ENCODE results near the gene CREB3L2. TPM values are rescaled to one million over a fixed set of nuclear protein-coding genes. Genes with fewer than 3 reads are reported as not detected.

Gene CREB3L2
- total and polyA plus RNA-seq, 12 donors = 11.4 to 169 (median 63.1) TPM

- H3K4me1 ChIP-seq (replicated peaks in 1 of 2) = peaks cover 66 to 95% of the 10 kb centered on the region in 2 donors
- no peak overlapping the region for H3K4me3 ChIP-seq
- intact Hi-C loops (cut with DNase I) = no loop called here
- WGBS, 4 donors = 90 to 95% (median 93%) methylated on average over 6 of the region's 6 CpGs
- no peaks in the 10 kb centered on the region for H3K9me3 ChIP-seq (replicated peaks in 1 of 3)
- peak overlapping the region in 4 of 5 donors; percentile 60 to 91 (median 76) for H3K27ac ChIP-seq
- DNase-seq = no peak
- H3K36me3 ChIP-seq (replicated peaks in 1 of 2) = no peaks in the 10 kb centered on the region
- TF ChIP-seq CTCF (IDR thresholded peaks at IDR 0.05) = no peak
- TF ChIP-seq POLR2A (IDR thresholded peaks at IDR 0.05) = no peak
- H3K27me3 ChIP-seq = no peaks in the 10 kb centered on the region
Observed at GRCh38 chr7:137993395-137993743, 8.5 kb downstream of the CREB3L2 start.

DNA sequence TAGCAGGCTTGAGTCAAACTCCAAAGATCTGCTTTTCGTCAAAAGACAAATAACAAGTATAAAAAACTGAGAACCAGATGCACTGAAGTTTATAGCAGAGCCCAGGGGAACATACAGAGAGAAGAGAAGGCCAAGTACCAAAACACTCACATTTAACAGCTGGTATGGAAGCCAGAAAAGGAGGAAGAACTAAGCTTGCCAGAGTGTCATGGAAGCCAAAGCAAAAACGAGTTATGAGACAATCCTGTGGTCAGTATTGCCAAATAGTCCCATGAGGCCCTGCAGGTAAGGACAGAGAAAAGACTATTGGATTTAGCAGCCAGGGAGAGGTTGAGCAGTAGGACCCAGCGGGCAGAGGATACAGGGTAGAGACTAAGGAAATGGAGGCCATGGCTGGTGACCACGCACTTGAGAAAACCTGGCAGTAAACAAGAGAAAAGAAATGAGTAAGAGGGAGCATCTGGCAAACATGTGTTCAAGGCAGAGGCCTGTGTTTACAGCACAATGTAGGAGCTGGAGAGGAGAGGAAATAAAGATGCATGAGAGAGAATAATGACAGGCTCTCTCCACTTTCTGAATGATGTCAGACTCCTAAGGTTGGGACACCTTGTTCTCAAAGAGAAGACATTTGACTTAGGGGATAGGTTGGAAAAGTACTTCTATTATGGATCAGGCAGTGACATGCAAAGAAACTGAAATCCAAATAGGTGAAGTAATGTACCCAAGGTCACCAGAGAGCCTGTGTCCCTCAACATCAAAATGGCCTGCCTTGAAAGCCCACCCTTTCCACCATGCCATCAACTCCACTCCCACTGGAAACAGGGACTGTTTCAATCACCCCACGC, 9.1 kb downstream of the CREB3L2 start:
- intact Hi-C loops (cut with DNase I) = no loop called here
- 44 to 56% (median 53%) methylated on average over 5 of the region's 5 CpGs for WGBS, 4 donors
- no peak overlapping the region for H3K4me3 ChIP-seq
- no peaks in the 10 kb centered on the region for H3K9me3 ChIP-seq (replicated peaks in 1 of 3)
- H3K27ac ChIP-seq = peak overlapping the region; percentile 15 to 91 (median 75)
- no peaks in the 10 kb centered on the region for H3K36me3 ChIP-seq (replicated peaks in 1 of 2)
- peak in 4 of 7 donors; percentile 54 to 72 (median 61) for DNase-seq
- TF ChIP-seq CTCF (IDR thresholded peaks at IDR 0.05) = no peak
- no peak for TF ChIP-seq POLR2A (IDR thresholded peaks at IDR 0.05)
- no peaks in the 10 kb centered on the region for H3K27me3 ChIP-seq
- peaks cover 65 to 95% of the 10 kb centered on the region in 2 donors for H3K4me1 ChIP-seq (replicated peaks in 1 of 2)

- intact Hi-C loops (cut with DNase I) = no loop called here
- H3K27ac ChIP-seq = peak overlapping the region; percentile 34 to 91 (median 75)
Observed at GRCh38 chr7:137992104-137992549, 9.8 kb downstream of the CREB3L2 start.

More at GRCh38 chr7:137992104-137992549, 9.8 kb downstream of the CREB3L2 start:
- H3K4me3 ChIP-seq = no peak overlapping the region
- H3K27me3 ChIP-seq = no peaks in the 10 kb centered on the region
- 44 to 52% (median 48%) methylated on average over 5 of the region's 5 CpGs for WGBS, 4 donors
- no peaks in the 10 kb centered on the region for H3K36me3 ChIP-seq (replicated peaks in 1 of 2)
- no peak for TF ChIP-seq CTCF (IDR thresholded peaks at IDR 0.05)
- peak in 1 of 2 donors; percentile 9 for TF ChIP-seq POLR2A (IDR thresholded peaks at IDR 0.05)
- no peaks in the 10 kb centered on the region for H3K9me3 ChIP-seq (replicated peaks in 1 of 3)
- peaks cover 67 to 98% of the 10 kb centered on the region in 2 donors for H3K4me1 ChIP-seq (replicated peaks in 1 of 2)
- DNase-seq = peak in 2 of 7 donors; percentile 46 to 47

Measured in adrenal gland (tissue), 12 donors.